ENCODE results near the gene PDLIM5. TPM values are rescaled to one million over a fixed set of nuclear protein-coding genes. Genes with fewer than 3 reads are reported as not detected.
A peak's percentile ranks its signal among the peaks of the same experiment; 100 is the strongest.
"Not testable (repeated sequence)": the region's sequence is repeated elsewhere in the genome, so short reads cannot be mapped to it uniquely, and the experiment has no call there.

The PDLIM5 gene
- 100 to 1,000 TPM; 626 to 644 TPM for total RNA-seq
- long read RNA-seq, full-length matches to known transcripts, result 37 of 436 reads
- long read RNA-seq, partial matches to known transcripts, result 115 of 436 reads
- long read RNA-seq, other reads (novel, unspliced or antisense), result 284 of 436 reads

- ATAC-seq, result peak; percentile 95 to 97
- intact Hi-C loops (cut with DNase I), result loop anchor here (2.0 to 10.0 kb wide), 3 partner anchors 41 to 143 kb away; no protein-coding TSS in a partner anchor
- DNase-seq, result peak; percentile 92
These were observed at the start of gene PDLIM5 for GRCh38 chr4:94451695-94452475. Gene PDLIM5, plus strand, starts transcription at chr4:94451942. Its CDS starts 3,347 bp downstream, at chr4:94455289.

- intact Hi-C loops (cut with DNase I), result loop anchor here in 1 of 2 donors (10.0 kb wide), 1 partner anchor 192 kb away; no protein-coding TSS in a partner anchor
- ATAC-seq, DNase-seq: not testable (repeated sequence)
These were observed 49.3 kb upstream of the PDLIM5 start for GRCh38 chr4:94402439-94402838.

GRCh38 chr4:94403751-94404150, 48.0 kb upstream of the PDLIM5 start:
- peak; percentile 28 for DNase-seq
- peak; percentile 35 to 55 for ATAC-seq
- intact Hi-C loops (cut with DNase I), result loop anchor here in 1 of 2 donors (10.0 kb wide), 1 partner anchor 191 kb away; no protein-coding TSS in a partner anchor

- ATAC-seq (peak; percentile 49 to 60), DNase-seq (peak; percentile 76)
- intact Hi-C loops (cut with DNase I), result loop anchor here (5.0 to 10.0 kb wide), 2 partner anchors 188 to 190 kb away; no protein-coding TSS in a partner anchor
These were observed 44.9 kb upstream of the PDLIM5 start for GRCh38 chr4:94406668-94407437.

GRCh38 chr4:94407846-94408245, 43.9 kb upstream of the PDLIM5 start:
- intact Hi-C loops (cut with DNase I), result loop anchor here (2.0 to 10.0 kb wide), 3 partner anchors 45 to 189 kb away; no protein-coding TSS in a partner anchor
- no peak for DNase-seq
- peak in 1 of 2 donors; percentile 6 for ATAC-seq

- peak; percentile 5 to 15 for ATAC-seq
- intact Hi-C loops (cut with DNase I), result loop anchor here (2.0 to 10.0 kb wide), 3 partner anchors 44 to 189 kb away; no protein-coding TSS in a partner anchor
- no peak for DNase-seq
These were observed 43.0 kb upstream of the PDLIM5 start for GRCh38 chr4:94408549-94409374.

- intact Hi-C loops (cut with DNase I), result loop anchor here (2.0 to 10.0 kb wide), 3 partner anchors 43 to 188 kb away; no protein-coding TSS in a partner anchor
- no peak for ATAC-seq
These were observed 42.4 kb upstream of the PDLIM5 start for GRCh38 chr4:94409375-94409679.

GRCh38 chr4:94409962-94410361, 41.8 kb upstream of the PDLIM5 start:
- intact Hi-C loops (cut with DNase I), result loop anchor here (2.0 to 10.0 kb wide), 3 partner anchors 43 to 187 kb away; no protein-coding TSS in a partner anchor
- ATAC-seq (peak; percentile 23 to 25), DNase-seq (no peak)

More at GRCh38 chr4:94409375-94409679, 42.4 kb upstream of the PDLIM5 start:
- DNase-seq, result no peak

GRCh38 chr4:94410678-94411206, 41.0 kb upstream of the PDLIM5 start:
- DNase-seq (peak; percentile 69), ATAC-seq (peak; percentile 74 to 92)
- intact Hi-C loops (cut with DNase I), result loop anchor here in 1 of 2 donors (2.0 kb wide), 1 partner anchor 42 kb away; no protein-coding TSS in a partner anchor

- ATAC-seq (no peak), DNase-seq (no peak)
- intact Hi-C loops (cut with DNase I), result loop anchor here in 1 of 2 donors (2.0 kb wide), 1 partner anchor 42 kb away; no protein-coding TSS in a partner anchor
These were observed 40.4 kb upstream of the PDLIM5 start for GRCh38 chr4:94411296-94411695.

- ATAC-seq (no peak), DNase-seq (no peak)
- intact Hi-C loops (cut with DNase I), result no loop called here
These were observed 39.6 kb upstream of the PDLIM5 start for GRCh38 chr4:94412019-94412657.

- intact Hi-C loops (cut with DNase I), result no loop called here
- DNase-seq (no peak), ATAC-seq (peak in 1 of 2 donors; percentile 43)
These were observed 39.1 kb upstream of the PDLIM5 start for GRCh38 chr4:94412658-94413038.

GRCh38 chr4:94413085-94413840, 38.5 kb upstream of the PDLIM5 start:
- ATAC-seq (no peak), DNase-seq (no peak)
- intact Hi-C loops (cut with DNase I), result no loop called here

GRCh38 chr4:94414907-94415306, 36.8 kb upstream of the PDLIM5 start:
- intact Hi-C loops (cut with DNase I), result no loop called here
- ATAC-seq (no peak), DNase-seq (no peak)

GRCh38 chr4:94415448-94415847, 36.3 kb upstream of the PDLIM5 start:
- DNase-seq (no peak), ATAC-seq (no peak)
- intact Hi-C loops (cut with DNase I), result no loop called here

GRCh38 chr4:94416335-94416734, 35.4 kb upstream of the PDLIM5 start:
- ATAC-seq, result no peak
- no peak for DNase-seq
- intact Hi-C loops (cut with DNase I), result no loop called here

GRCh38 chr4:94416981-94417380, 34.8 kb upstream of the PDLIM5 start:
- DNase-seq (no peak), ATAC-seq (no peak)
- intact Hi-C loops (cut with DNase I), result no loop called here
